Lower leg skin (tissue), 3 donors: Measurements from ENCODE around the gene SASH3.

Source experiments
- POLR2A ChIP-seq, 2 donors: fragments of 450-650 bp; IDR thresholded peaks; one replicate each; pipeline ENCODE4 v1.6.1; 2016 to 2017; ENCODE audit warnings: antibody characterized with exemption in 2 of 2, mild to moderate bottlenecking in 1 of 2, moderate library complexity in 1 of 2
- TF ChIP-seq, protein P1 (sequence below), 3 donors: fragments of 450-650 bp; IDR thresholded peaks; one replicate each; pipeline ENCODE4 v1.5.1; 2016; ENCODE audit warnings: antibody characterized with exemption in 3 of 3, mild to moderate bottlenecking in 3 of 3, moderate library complexity in 2 of 3

DNA sequence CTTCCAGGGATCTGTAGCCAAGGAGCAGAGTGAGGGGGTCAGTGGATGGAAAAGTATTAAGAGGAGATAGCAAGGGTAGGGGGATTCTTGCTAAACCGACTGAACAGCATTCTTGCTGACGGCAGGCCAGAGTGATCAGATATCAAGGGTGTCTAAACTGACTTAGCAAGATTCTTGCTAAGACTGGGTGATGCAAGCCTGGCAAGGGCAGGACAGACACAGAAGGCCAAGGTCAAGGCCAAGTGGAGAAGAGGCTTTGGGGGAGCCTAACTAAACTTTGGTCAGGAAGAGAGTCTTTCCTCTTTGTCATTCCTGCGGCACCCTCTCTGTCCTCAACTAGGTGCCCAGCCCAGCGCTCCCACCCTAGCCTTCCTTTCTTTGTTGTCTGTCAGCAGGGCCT lies 40.2 kb upstream of the SASH3 start:
- TF ChIP-seq, protein P1, sequence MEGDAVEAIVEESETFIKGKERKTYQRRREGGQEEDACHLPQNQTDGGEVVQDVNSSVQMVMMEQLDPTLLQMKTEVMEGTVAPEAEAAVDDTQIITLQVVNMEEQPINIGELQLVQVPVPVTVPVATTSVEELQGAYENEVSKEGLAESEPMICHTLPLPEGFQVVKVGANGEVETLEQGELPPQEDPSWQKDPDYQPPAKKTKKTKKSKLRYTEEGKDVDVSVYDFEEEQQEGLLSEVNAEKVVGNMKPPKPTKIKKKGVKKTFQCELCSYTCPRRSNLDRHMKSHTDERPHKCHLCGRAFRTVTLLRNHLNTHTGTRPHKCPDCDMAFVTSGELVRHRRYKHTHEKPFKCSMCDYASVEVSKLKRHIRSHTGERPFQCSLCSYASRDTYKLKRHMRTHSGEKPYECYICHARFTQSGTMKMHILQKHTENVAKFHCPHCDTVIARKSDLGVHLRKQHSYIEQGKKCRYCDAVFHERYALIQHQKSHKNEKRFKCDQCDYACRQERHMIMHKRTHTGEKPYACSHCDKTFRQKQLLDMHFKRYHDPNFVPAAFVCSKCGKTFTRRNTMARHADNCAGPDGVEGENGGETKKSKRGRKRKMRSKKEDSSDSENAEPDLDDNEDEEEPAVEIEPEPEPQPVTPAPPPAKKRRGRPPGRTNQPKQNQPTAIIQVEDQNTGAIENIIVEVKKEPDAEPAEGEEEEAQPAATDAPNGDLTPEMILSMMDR (IDR thresholded peaks at IDR 0.05): no peak
- TF ChIP-seq POLR2A (IDR thresholded peaks at IDR 0.05): no peak
